ENCODE results near the gene PRXL2B.
"Not testable (repeated sequence)": the region's sequence is repeated elsewhere in the genome, so short reads cannot be mapped to it uniquely, and the experiment has no call there.

Gene PRXL2B

DNA sequence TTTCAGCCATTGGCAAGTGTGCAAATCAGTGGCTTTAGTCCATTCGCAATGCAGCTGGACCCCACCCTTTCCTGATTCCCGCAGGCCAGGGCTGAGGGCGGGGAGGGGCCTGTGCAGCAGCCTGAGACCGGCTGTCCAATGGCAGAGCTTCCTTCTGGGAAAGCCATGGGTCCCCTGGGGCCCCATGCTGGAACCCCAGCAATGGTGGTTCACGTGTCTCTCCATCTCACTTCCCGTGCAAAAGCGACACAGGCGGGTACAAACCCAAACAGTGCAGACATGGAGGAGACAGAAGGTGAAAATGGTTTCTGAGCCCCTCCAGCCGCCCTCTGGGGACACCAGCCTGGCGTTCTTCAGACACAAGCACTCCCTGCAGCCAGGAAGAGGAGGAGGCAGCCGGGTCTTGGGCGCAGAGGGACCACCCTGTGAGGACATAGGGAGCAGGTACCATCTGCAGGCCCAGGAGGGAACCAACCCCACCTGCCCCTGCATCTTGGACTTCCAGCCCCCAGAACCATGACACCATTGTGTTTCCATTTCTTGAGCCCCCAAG lies 36.2 kb upstream of the PRXL2B start:
- not testable (repeated sequence) for DNase-seq (ENCODE audit: low read depth in 4 of 4, low spot score in 1 of 4)

DNA sequence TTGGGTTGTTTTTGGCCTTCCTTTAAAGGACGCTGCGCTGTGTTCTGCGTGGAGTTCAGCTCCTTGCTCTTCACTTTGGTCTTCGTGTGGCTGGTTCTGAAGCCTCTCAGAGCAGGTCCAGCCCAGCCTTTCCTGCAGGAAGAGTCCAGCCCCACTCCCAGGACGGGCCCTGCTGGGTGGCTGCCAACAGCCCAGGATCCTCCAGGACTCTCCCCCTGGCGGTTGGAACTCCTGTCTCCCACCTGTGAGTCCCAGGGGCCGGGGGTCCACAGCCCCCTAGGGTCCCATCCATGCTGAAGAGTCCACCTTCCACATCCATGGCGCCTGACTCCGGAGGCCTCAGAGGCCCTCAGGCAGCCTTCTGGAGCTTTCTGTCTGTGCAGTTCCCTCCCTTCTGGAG lies 35.0 kb upstream of the PRXL2B start:
- not testable (repeated sequence) for DNase-seq (ENCODE audit: low read depth in 4 of 4, low spot score in 1 of 4)

DNA sequence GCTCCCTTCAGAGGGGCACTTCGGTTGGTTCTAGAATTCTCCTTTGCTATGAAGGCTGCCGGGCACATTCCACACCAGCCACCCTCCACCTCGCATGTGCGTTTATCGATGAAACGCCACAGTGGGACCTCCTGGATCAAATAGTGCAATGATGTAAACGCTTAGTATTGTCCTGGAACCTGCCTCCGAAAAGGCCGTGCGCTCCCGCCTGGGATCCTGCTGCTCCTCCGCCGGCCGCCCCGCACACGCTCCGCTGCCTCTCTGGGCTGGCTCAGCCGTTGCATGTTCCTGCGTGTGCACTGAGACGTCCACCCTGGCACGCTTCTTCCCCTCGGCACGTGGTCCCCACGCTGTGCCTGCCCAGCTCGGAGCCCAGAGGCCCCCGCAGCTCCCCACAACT lies 34.4 kb upstream of the PRXL2B start:
- DNase-seq (ENCODE audit: low read depth in 4 of 4, low spot score in 1 of 4), result no peak

GRCh38 chr1:2553076-2553475 lies 33.5 kb upstream of the PRXL2B start:
- not testable (repeated sequence) for DNase-seq (ENCODE audit: low read depth in 4 of 4, low spot score in 1 of 4)

DNA sequence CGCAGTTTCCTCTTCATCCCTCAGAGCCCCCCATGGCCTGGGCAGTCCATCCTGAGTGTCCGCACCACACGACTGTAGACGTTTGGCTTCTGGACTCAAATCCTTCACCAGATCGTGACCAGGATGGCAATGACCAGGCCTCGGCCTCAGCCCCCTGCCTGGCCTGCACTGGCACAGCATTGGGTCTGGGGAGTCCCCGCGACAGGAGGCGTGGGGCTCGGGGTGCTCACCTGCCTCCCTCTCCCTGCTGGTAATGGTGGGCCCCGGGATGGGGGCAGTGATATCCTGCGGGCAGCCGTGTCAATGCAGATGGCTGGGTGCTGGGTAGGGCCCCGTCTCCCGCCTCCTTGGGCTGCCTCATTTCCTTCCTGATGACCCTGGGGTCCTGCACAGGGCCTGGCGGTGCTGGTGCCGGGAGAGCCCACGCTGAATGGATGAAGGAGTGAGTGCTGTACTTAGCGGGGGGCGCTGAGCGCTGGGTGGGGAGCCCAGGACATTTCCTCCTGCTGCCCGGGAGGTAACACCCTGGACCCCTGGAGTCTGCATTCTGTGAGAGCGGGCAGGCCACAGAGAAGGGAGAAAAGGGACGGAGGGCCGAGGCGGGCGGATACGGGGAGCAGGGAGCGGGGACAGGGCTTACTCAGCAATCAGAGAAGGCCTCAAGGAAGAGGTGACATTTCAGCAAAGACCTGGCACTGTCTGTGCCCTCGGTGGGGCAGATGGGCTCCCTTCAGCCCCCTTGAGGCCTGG lies 32.5 kb upstream of the PRXL2B start:
- no peak for DNase-seq (ENCODE audit: low read depth in 4 of 4, low spot score in 1 of 4)

- DNase-seq (ENCODE audit: low read depth in 4 of 4, low spot score in 1 of 4), result no peak
Observed at GRCh38 chr1:2554621-2555387, 31.8 kb upstream of the PRXL2B start.

GRCh38 chr1:2555634-2556276 lies 30.8 kb upstream of the PRXL2B start:
- peak in 3 of 4 experiments; percentile 40 to 69 (median 59) for DNase-seq (ENCODE audit: low read depth in 4 of 4, low spot score in 1 of 4)

- peak in 3 of 4 experiments; percentile 41 to 49 (median 46) for DNase-seq (ENCODE audit: low read depth in 4 of 4, low spot score in 1 of 4)
Observed at GRCh38 chr1:2556277-2556677, 30.3 kb upstream of the PRXL2B start, which contains the start of gene TNFRSF14. Gene TNFRSF14 (plus strand): TSS chr1:2556371. CDS start chr1:2556665, 294 bp downstream.

GRCh38 chr1:2556678-2557481 lies 29.7 kb upstream of the PRXL2B start:
- no peak for DNase-seq (ENCODE audit: low read depth in 4 of 4, low spot score in 1 of 4)

DNA sequence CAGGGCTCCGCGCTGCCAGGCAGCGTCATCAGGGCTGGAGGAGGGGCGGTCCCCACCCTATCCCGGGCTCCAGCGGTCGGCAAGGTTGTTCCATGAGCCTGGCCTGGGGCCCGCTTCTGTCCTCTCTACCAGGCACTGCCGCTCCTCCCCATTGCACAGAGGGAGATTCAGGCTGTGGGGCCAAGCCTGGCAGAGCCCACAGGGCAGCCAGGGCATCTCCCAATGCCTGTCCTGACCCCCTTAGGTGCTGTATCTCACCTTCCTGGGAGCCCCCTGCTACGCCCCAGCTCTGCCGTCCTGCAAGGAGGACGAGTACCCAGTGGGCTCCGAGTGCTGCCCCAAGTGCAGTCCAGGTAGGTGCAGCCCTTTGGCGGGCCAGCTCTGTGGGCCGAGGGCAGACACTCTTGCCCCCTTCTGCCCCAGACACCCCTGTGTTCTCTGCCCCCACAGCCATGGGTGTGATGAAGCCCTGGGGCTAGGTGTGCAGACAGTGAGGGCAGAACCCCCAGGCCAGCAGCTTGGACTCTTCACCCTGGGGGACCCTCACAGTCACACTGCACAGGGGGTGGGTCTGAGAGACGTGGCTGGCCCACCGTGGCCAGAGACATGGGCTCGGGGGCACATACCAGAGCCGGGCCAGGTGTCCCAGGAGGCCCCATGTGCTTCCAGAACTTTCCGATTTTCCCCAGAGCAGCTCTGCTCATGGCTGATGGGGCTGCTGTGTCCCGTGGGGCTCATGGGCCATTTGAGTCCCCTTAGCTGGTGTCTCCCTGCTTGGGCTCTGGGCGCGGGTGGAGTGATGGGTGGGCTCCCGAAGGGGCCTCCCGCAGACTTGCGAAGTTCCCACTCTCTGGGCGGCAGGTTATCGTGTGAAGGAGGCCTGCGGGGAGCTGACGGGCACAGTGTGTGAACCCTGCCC lies 28.8 kb upstream of the PRXL2B start:
- DNase-seq (ENCODE audit: low read depth in 4 of 4, low spot score in 1 of 4), result no peak

DNA sequence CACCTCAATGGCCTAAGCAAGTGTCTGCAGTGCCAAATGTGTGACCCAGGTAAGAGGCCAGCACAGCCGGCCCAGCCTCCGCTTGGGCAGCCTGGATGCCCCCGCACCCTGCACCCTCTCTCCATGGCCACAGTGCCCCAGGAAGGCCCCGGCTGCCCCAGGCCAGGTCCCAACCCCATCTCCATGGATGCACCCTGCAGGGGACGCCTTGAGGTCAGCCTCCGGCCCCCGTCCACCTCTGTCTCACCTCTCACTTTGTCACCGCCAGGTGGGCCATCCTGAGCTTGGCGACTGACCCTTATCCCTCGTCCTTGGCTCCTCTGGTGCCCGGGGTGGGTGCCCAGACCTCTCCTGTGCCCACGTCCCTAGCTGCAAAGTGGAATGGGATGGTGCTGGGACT lies 28.2 kb upstream of the PRXL2B start:
- no peak for DNase-seq (ENCODE audit: low read depth in 4 of 4, low spot score in 1 of 4)

DNA sequence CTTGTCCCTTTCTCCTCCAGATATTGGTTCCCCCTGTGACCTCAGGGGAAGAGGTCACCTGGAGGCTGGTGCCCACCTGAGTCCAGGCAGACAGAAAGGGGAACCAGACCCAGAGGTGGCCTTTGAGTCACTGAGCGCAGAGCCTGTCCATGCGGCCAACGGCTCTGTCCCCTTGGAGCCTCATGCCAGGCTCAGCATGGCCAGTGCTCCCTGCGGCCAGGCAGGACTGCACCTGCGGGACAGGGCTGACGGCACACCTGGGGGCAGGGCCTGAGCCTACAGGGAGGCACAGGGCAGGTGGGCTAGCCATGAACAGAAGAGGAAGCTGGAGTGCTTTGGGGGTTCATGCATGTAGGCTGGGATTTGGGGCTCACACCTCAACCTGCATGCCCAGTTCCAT lies 27.7 kb upstream of the PRXL2B start:
- no peak for DNase-seq (ENCODE audit: low read depth in 4 of 4, low spot score in 1 of 4)

DNA sequence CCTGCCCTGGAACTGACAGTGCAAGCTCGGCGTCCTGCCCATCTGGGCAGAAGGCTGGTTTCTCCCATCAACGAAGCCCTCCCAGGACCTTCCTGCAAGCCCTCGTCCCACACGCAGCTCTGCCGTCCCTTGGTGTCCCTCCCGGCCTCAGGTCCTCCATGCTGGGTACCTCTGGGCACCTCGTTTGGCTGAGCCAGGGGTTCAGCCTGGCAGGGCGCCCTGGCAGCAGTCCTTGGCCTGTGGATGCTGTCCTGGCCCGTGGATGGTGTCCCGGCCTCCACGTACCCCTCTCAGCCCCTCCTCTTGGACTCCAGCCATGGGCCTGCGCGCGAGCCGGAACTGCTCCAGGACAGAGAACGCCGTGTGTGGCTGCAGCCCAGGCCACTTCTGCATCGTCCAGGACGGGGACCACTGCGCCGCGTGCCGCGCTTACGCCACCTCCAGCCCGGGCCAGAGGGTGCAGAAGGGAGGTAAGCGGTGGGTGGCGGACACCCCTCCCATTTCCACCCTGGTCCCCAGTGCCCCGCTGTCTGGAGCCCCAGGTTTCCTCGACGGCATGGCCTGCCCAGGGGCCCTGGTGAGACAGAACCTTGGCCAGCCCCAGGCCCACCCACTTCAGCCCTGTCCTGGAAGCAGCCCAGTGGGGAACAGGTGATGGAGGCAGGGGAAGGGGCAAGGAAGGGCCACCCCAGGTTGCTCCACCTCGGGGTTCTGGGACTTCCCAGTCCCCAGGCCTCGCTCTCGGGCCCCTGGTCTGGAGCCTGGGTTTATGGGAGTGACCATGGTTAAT lies 26.9 kb upstream of the PRXL2B start:
- DNase-seq (ENCODE audit: low read depth in 4 of 4, low spot score in 1 of 4), result no peak

DNA sequence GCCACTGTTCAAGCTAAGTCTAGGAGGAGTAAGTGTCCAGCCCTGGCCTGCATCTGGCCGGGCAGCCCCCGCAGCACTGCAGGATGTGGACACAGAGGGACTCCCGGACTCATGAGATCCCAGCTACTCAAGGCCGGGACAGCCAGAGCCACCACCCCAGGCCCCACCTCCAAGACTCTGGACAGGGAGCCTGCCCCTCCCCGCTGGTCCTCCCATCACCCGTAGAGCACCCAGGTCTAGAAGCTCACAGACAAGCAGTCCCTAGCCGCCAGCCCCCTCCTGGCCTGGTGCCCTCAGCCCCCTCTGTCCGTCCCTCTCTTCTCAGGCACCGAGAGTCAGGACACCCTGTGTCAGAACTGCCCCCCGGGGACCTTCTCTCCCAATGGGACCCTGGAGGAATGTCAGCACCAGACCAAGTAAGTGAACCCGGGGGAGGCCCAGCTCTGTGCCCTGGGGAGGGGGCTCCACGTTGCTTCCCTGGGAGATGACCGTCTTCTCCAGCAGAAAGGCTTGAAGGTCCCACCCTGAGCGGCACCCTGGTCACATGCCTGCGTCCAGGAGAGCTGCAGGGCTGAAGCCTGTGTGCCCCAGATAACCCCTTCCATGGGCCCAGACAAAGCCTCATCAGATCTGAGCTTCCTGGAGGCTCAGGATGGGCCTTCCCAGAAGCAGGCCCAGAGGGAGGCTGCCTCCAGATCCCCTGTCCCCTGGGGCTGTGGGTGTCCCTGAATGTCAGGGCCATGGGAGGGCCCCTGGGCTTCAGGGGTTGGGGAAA lies 26.1 kb upstream of the PRXL2B start:
- DNase-seq (ENCODE audit: low read depth in 4 of 4, low spot score in 1 of 4), result no peak

DNA sequence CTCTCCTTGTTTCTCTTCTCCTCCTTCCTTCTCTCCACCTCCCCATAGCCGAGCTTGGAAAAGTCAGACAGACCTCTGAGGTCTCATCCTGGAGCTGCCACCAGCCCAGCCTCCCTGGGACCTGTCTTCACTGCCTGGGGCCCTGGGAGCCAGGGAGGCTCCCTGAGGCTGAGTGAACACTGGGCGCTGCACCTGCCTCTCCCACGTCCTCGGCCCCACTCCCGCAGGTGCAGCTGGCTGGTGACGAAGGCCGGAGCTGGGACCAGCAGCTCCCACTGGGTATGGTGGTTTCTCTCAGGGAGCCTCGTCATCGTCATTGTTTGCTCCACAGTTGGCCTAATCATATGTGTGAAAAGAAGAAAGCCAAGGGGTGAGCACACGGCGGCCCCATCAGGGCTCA lies 25.1 kb upstream of the PRXL2B start:
- no peak for DNase-seq (ENCODE audit: low read depth in 4 of 4, low spot score in 1 of 4)

DNA sequence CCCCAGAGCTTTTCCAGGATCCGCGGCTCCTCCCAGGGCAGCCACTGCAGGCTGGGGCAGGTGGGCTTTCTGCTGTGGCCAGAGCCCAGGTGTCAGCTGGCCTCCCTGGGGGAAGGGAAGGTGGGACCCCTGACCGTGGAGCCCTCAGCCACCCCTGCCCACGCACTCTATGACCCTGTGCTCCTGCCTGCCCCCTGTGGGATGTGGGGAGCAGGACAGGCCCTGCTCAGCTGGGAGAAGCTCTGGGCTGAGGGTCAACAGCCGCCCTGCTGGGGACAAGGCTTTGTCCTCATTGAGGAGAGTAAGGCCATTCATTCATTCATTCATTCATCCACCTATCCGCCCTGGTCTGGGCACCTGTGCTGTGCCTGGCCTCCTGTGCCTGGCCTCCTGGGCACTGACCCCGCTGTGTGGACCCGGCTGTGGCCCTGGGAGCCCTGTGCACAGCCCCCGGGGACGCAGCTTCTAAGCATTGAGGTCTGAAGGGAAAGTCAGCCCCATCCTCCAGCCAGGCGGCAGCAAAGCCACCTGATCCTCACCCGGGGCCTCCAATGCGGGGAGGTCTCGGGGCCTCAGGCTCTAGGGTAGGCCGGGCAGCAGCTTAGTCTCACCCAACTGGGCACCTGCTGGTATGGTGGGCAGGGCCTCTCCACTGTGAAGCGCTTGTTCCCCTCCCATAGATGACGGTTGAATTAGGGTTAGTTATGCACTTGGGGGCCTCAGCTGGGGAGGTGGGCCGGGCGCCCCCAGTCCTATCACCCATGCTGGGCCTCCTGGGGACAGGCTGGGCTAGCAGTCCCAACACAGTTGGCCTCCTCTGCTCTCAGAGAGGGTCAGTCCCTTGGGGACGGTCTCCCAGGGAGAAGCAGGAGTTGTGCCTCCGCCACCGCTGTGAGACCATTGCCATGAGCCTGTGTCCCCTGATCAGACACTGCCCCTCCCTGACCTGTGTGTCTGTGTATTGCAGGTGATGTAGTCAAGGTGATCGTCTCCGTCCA lies 24.4 kb upstream of the PRXL2B start:
- no peak for DNase-seq (ENCODE audit: low read depth in 4 of 4, low spot score in 1 of 4)

DNA sequence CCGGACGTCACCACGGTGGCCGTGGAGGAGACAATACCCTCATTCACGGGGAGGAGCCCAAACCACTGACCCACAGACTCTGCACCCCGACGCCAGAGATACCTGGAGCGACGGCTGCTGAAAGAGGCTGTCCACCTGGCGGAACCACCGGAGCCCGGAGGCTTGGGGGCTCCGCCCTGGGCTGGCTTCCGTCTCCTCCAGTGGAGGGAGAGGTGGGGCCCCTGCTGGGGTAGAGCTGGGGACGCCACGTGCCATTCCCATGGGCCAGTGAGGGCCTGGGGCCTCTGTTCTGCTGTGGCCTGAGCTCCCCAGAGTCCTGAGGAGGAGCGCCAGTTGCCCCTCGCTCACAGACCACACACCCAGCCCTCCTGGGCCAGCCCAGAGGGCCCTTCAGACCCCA lies 23.4 kb upstream of the PRXL2B start:
- no peak for DNase-seq (ENCODE audit: low read depth in 4 of 4, low spot score in 1 of 4)

Measured in stimulated activated CD4-positive, alpha-beta T cell treated with anti-CD3 and anti-CD28 coated beads, Interleukin-1b, Interleukin-23, amount 100 ng/mL, for 24 hours (primary cell).